H4 (cell line): ENCODE data around the gene STRIP2. TPM values are rescaled to one million over a fixed set of nuclear protein-coding genes. Genes with fewer than 3 reads are reported as not detected.
"Not testable (repeated sequence)": the region's sequence is repeated elsewhere in the genome, so short reads cannot be mapped to it uniquely, and the experiment has no call there.

ENCODE experiments used
- DNase-seq: peaks from one replicate; pipeline ENCODE4 v3.0.0-alpha.2; 2015; ENCODE audit warnings: low spot score
- total RNA-seq: library from RNA; depleted of rRNA; stranded (reverse); fragments of >200 nt; shearing (Covaris generic); gene quantifications from 2 replicates; pipeline ENCODE4 v1.2.3, GENCODE V29; 2014

STRIP2 gene
- total RNA-seq, 1 experiment from 2014 or later, result 3.7 TPM

DNA sequence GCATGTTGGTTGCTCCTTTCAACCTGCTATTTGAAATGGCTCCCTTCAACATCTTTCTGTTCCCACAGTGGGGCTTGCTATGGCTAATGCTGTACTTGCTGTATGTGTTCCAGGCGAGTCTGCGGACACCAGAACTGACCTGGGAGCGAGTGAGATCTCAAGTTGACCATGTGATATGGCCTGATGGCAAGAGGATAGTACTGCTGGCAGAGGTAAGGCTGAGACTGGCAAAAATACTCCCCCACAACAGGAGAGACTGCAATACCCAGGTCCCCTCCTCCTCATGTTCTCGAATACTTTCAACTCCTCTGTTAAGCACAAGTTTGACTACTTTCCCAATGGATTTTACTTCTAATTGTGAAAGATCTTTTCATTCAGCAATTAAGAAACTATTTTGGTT, 11.5 kb upstream of the STRIP2 start:
- no peak for DNase-seq

DNA sequence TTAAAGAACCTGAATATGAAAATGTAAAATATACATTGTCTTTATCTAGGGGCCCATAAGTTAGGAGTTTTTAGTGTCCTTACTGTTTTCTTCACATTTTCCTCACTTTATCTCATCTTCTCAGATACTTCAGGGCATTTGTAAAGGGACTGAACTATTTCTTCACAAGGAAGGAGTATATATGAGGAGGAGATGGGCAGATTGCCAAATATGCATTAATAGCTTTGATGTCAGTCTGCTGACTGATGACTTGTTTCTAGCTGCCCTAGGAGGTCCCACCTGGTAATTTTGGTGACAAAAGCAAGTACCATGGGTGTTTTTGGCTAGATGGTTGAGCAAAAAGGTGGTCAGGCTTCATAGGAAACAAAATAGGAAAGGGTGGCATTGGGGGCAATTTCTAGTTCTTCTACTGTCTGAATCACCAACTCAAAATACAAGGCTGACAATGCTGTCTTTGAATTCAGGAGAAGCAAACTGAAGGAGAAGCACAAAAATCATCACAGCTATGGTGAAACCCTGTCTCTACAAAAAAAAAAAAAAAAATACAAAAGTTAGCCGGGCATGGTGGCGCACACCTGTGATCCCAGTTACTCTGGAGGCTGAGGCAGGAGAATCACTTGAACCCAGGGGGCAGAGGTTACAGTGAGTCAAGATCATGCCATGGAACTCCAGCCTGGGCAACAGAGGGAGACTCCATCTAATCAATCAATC, 10.4 kb upstream of the STRIP2 start:
- DNase-seq, result no peak

DNA sequence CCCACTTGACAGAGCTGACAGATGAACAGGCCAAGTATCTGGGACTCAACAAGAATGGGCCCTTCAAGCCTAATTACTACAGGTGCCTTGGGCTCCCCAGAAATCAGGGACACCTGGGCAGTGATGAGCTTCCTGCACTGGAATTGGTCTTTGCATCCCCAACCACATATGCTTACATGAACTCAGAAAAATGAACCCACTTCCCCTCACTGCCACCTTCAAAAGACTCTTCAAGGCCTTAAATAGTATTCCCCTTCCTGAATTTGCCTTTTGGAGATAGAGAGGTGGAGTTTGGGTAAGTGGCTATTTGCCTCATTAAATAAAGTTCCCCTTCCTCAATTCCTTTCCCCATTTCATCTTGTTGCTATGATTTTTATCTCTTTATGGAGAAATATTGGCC, 7.8 kb upstream of the STRIP2 start:
- DNase-seq, result no peak

DNA sequence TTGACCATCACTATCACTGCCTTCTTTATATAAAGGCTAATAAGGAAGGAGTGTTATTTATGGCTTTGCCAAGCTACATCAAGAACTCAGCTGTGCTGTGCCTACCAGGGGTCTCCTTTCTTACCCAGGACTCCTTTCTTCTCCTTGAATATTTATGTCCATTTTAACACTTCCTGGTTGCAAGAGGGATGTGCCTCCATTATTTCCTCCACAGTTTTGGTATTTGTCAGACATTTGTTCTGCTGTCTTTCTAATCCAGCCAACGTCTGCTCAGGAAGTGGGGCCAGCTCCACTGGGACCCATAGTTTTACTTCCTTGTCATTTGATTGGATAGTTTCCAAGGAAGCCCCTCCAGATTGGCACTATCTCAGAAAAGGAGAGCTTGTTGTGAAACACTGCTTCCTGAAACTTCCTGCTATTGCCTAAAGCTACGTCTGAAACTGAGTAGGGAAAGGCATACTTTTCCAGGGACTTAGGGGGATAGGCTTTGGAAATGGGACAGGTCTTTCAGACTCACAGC, 6.6 kb upstream of the STRIP2 start:
- DNase-seq, result no peak

DNA sequence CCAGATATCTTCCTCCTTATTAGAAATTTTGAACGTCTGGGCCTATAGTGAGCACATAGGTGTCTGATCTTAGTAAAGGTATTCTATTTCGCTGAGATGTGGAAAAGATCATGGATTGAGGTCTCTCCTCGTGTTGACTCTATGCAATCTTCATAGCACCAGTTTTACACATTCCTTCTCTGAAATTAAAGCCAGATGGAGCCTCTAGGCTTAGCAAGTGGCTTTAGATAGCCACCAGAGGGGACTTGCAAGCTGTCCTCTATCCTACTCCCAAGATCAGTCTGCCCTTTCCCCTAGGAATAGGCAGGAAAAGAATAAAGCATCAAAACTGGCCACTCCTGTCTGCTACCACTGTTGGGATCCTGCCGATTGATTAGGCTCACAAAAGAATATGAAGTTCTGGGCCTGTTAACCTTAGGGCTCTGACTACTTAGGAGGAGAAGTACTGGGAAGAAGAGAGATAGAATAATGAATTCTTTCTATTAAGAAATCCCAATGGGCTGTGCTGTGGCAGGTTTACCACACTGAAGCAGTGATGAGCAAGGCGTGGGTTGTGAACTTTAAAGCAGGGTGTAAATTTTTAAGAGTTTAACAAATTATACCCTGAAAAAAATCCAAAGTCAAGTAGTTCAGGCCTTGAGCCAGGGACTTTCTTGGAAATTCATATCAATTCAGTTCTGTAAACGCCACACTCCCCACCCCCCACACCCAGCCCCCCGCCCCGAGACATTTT, 2.2 kb upstream of the STRIP2 start:
- no peak for DNase-seq

DNA sequence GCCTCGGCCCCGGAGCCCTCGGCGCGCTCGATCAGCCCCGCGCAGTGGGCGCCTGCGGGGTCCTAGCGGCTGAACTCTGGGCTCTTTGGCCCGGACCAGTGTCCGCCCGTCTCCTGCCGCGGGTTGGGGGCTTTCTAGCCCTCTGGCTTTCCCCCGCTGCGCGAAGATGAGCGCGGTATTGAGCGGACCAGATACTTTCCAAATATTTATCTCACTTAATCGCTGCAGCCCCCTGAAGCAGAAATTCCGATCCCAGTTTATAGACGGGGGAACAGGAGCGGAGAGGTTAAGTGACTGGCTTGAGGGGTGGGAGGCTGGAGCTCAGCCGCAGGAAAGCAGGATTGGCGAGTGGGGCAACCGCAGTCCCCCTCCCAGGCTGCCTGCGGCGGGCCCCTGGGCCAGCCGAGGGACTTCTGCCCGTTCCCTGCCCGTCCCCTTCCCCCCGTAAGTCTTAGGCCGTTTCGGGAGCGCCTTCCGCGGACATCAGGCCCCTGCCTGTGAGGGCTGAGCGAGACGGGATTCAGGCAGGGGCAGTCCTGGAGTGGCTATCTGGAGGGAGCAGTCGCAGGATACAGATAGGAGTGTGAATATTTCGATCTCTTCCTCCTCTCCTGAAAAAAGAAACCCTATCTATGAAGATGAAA, 565 bp downstream of the STRIP2 start:
- no peak for DNase-seq

DNA sequence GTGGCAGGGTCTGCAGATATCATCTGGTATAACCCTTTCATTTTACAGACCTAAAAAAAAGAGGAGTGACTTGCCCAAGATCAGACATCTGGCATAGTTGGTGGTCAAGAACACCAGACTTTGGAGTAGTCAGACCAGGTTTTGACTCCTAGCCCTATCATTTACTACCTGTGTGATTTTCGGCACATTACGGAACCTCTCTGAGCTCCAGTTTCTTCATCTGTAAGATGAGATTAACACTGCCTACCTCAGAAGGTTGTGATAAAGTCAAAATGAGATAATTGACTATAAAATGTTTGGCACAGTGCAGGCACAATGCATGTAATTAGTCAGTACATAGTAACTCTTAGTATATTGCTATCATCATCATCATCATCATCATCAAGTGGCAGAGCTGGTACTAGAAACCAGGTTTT, 1.2 kb downstream of the STRIP2 start:
- DNase-seq, result no peak

DNA sequence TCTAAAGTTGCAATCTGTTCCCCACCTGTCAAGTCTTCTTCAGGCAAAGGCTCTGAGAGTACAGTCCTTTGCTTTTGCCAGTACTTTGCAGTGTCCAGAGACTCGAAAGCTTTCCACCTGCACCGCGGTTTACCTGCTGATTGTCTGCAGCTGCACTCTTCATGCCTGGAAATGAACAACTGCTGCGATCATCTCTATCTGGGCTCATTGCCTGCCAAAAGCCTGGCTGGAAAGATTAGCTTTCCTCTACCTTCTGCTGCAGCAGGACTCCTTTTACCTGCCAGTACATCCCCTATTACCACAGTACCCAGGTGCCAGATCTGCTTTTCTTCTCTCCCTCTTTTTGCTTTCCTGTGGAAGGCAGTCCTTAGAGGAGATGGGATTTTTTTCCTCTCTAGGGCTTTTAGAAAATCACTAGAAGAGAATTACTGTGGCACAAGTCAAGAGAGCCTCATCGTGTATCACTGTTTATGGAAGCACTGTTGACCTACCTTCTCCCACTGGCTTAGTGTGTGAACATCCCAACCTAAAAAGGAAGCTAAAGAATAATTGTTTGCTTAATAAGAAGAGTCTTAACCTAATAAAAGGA, 2.2 kb downstream of the STRIP2 start:
- no peak for DNase-seq

DNA sequence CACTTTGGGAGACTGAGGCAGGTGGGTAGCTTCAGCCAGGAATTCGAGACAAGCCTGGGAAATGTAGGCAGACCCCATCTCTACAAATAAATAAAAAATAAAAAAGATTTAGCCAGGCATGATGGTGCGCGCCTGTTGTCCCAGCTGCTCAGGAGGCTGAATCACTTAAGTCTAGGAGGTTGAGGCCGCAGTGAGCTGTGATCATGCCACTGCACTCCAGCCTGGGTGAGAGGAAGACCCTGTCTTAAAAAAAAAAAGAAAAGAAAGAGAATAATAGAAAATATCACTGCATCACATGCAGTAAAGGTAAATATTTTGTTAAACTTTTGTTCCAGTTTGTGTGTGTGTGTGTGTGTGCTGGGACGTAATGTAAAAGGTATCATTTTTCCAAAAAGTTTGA, 3.0 kb downstream of the STRIP2 start:
- DNase-seq, result no peak

DNA sequence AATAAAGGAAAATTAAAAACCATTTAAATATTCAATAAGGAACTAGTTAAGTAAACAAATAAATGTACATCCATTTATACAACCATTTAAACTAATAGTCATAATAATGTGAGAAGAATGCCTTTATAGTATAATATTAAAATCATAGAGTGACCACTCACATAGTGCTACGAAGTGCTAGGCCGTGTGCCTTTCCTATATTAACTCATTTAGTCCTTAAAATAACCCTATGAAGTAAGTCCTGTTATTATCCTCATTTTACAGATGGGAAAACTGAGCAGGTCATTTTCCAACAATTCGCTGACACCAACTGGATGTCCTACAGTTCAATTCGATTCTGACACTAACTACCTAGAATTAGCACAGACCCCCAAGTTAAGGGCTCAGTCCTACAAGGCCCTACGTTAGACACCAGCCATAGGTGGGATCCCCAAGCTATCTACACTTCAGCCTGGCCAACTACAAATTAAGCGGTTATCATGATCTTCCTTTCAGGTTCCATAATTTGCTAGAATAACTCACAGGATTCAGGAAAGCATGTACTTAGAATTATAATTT, 4.1 kb downstream of the STRIP2 start:
- no peak for DNase-seq

DNA sequence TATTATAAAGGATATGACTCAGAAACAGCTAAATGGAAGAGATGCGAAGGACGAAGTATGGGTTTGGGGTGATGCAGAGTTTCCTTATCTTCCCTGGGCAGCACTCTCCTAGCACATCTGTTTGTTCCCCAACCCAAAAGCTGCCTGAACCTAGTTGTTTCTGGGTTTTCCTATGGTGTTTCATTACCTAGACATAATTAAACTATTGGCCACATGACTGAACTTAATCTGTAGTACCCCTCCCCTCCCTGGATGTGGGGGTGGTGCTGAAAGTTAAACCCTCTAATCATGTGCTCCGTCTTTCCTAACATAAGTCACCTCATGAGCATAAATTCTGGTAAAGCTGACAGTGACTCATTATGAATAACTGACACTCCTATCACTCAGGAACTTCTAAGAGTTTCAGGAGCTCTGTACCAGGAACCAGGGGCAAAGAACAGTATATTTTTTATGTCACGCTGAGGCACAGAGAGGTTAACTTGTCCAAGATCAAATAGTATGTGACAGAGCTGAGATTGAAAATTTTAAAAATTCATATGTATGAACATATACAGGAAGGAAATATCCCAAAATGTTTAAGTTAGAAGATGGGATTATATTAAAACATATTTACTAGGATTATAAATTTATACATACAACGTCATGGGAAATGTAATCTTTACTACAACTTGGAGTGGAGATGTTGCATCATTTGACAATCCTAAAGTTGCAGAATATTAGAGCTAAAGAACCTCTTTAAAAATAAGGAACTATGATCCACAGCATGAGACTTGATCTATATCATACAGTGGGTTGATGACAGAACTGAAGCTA, 4.8 kb downstream of the STRIP2 start:
- peak; percentile 25 for DNase-seq

DNA sequence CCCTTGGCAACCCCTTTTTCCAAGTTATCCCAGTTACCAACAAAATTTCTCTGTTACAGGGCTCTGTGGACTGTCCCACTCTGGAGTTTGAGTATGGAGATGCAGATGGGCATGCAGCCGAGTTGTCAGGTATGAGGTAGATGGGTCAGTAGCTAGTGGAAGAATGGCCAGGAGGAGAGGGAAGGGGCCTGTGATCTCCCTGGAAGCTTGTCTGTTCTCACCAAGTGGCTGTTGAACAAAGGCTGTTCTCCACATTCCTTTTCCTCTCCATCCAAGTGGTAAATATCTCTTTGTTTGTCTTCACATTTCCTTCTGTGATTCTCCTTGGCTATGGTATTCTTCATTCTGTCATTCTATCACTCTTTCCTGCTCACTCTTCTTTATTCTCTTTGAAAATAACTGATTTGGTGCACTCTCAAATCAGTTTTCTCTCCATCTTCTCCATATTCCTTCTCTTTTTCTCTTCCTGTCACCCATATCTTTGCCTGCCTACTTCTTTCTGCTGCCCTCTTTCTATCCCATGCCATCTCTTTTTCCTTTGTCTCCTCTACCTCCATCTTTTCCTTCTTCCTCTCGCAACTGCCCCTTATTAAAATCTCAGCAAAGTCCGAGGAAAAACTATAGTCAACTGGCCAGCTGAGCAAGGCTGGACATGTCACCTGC, 5.9 kb downstream of the STRIP2 start:
- no peak for DNase-seq

DNA sequence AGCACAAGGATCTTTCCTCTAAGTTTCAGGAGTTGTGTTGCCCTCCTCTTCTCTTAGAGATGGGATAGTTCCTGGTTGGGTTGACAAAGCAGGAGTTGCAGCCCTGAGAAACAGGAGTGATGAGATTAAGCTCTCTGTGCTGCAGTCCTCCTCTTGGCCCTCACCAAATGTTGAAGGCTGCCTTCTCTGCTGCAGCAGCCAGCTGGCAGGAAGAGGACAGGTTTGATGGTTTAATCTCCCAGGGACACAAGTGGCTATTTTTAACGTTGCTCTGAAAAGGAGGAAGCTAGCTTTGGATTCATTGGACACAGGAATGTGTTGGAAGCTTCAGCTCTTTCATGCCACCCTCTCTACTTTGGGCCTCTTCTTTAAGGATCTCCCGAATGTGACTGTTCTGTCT, 9.4 kb downstream of the STRIP2 start:
- DNase-seq, result no peak

DNA sequence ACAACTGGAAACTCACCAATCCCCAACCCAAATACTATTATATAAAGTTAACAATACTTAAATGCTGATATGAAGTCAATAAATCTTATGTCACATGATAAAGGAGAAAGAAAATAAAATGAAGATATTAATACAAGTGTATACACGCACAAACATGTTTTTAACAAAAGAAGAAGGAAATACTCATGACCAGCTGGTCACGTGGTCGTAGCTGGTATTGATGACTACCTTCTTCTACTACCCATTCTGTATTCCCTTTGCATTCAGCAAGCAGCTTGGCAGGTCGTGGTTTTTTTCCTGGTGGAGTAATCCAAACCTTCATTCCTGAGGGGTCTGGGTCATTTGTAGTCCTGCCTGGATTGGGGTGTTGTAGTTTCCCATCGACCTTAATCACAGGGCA, 10.5 kb downstream of the STRIP2 start:
- not testable (repeated sequence) for DNase-seq

DNA sequence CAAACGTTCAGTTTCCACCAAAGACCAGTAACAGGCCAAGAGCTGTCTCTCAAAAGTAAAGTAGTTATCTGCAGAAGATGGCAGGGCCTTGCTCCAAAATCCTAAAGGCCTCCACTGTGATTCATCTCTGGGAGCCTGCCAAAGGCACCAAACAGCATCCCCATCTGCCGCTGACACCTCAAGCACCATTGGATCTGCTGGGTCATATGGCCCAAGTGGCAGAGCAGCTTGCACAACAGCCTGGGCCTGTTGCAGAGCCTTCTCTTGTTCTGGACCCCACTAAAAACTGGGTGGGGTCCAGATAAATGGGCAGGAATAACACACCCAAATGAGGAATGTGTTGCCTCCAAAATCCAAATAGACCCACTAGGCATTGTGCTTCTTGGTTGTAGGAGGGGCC, 12.7 kb downstream of the STRIP2 start:
- not testable (repeated sequence) for DNase-seq

DNA sequence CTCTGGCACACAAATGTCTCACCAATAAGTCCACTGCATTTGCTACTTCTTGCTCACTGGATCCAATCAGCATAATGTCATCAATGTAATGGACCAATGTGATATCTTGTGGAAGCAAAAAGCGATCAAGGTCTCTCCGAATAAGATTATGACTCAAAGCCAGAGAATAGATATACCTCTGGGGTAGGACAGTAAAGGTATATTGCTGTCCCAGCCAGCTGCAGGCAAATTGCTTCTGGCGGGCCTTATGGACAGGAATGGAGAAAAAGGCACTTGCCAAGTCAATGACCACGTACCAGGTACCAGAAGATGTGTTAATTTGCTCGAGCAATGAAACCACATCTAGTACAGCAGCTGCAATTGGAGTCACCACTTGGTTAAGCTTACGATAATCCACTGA, 13.2 kb downstream of the STRIP2 start:
- DNase-seq, result not testable (repeated sequence)

DNA sequence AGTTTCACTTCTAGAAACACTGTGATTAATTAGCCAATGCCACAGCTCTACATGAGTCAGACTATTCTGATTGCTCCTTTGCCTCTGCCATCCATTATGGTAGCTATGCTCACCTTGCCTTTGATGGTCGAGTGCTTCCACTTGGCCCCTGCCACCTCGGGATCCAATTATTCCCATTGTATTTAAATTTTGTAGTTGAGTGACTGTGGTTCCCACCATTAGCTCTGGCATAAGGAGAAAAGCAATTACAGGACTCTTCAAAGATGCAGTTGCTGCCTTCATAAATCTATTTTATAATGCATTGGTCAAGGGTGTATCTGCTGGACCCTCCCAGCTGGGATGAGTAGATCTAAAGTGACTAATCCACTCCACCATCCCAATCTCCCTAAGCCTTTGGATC, 14.4 kb downstream of the STRIP2 start:
- not testable (repeated sequence) for DNase-seq

DNA sequence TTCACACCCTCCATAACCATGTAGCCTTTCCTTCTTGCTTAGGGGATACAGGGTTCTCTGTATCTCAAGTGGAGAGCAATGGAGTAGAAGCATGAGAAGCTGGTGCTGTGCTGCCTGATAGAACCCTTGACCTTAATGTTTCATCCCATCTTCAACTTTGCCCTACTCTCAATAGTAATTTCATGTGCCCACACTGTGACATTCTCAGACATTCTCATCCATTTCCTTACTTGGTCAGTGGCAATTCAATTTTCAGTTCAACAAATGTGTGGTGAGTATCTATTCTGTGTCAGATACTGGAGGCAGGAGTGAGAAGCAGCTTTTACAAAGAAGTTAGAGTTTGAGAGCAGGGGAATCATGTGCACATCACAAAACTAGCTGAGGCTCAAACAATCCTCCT, 16.1 kb downstream of the STRIP2 start:
- no peak for DNase-seq

DNA sequence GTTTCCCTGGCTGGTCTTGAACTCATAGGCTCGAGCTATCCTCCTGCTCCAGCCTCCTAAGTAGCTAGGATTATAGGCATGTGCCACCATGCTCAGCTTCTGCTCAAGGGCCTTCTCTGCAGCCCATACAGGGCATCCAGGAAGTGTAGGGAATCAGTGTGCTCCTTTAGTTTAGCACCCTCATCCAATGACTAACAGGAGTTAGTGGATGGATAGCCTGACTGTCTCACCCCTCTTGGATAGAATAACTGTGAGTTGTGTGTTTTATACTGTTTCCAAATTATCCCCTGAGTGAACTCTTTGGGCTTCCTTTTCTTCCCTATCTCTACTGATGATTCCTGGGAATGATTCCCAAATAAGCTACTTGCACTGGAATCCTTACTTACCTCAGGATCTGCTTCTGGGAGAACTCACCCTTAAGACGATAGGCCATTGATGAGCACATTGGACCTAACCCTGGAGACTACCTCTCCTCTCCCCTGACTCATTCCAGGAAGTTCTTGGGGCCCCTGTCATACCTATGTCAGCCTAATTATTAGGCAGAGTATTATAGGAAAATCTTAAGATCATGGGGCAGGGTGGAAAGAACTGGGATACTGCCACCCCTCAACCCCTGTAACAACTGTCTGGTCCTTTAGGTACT, 18.5 kb downstream of the STRIP2 start:
- no peak for DNase-seq
